NCI-H2029 treated with DMSO at 0.1 percent for 48 hours (cell line): ENCODE results near the gene RBMS1.

ENCODE experiments used
- DNase-seq: peaks from one replicate; lab custom pipeline; 2025; lab: John Stamatoyannopoulos, UW

The RBMS1 gene

DNA sequence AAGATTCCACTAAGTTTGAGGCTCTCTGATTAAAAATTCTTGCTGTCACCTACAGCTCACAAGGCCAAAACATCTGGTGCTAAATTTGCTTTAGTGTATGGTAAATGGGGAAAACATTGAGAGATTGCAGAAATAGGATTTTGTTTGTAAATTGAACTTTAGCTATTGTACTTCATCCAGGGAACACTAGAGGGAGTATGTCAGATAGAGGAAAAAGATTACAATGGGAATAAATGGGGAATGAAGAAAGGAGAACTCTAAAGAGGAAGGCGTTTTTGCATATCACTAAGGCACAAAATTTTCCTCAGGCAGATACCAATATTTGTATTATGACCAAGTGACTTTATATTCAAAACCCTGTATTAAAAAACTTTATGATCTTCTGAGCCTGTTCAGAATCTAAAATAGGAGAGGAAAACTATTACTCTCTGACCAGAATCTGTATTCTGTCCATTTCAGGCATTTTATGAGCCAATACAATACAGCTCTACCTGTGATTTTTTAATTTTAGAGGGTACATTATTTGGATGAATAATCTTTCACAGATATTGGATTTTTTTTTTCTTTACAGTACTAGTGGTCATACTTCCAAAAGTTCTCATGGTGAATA lies 241.2 kb downstream of the RBMS1 start:
- peak; percentile 37 for DNase-seq

GRCh38 chr2:160251569-160251968 lies 242.0 kb downstream of the RBMS1 start:
- no peak for DNase-seq

DNA sequence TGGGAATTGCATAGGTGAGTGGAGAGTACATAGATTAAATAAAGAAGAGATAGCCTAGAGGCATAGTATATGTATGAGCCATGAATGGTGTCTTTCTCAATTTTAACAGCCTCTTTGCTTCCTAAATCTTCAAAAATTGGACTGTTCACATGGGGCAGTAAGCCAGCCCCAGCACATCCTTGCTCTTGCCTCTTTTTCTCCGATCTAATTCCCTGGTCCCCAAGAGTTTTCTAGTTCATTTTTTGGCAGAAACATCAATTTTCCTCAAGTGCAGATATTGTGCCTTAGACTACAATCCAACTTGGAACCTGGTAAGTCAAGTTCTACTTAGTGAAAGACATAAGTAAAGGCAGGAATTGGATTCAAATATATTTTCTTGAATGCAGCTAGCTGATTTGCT lies 243.7 kb downstream of the RBMS1 start:
- DNase-seq, result no peak

- DNase-seq, result no peak
These were observed 246.1 kb downstream of the RBMS1 start for GRCh38 chr2:160247296-160248035.

DNA sequence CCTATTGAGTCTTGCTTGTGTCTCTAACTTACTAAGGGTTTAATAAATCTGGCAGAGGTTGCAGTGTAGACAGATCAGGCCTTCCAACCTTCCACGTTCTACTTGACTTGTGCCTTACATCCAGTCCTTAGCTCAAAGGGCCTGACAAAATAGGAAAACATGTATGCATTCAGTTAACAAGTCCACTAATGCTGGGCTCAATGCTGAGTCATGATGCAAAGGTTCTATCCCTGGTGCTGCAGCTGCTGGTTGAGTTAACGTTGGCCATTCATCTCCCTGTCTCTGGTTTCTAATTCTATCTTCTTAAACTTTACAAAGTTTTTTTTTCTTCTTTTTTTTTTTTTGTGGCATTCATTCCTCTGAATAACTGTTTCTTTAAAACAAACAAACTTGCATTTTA lies 247.3 kb downstream of the RBMS1 start:
- no peak for DNase-seq

GRCh38 chr2:160245614-160246155 lies 247.9 kb downstream of the RBMS1 start:
- DNase-seq, result no peak

DNA sequence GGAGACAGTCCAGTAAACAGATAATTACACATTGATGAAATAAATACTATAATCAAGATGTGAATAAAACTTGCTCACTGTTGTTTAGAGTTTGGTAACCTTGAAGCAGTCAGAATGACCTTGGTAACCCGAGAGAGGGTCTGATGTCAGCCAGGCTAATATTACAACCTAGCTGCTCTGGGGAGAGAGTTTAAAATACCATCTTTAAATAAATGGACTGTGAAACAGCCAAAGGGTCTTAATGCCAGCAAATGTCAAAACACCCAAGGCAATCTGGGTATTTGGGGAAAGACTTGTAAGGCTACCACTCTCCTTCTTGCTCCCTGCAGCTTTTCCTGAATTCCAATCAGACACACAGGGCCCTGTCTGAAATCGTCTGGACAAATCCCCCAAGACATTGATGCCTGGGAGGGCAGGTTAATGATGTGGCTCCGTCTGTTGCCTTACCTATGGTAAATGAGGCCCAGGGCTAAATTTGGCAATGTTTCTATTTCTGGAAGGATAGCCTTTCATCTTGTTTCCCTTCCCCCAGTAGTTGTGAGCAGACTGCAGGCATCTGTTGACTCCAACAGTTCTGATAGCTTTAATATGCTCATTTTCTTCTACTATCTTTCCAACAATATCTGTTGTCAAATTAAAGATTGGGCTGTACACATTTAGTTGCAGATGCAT lies 250.6 kb downstream of the RBMS1 start:
- DNase-seq, result no peak

- peak; percentile 35 for DNase-seq
These were observed 252.1 kb downstream of the RBMS1 start for GRCh38 chr2:160241251-160242137.

DNA sequence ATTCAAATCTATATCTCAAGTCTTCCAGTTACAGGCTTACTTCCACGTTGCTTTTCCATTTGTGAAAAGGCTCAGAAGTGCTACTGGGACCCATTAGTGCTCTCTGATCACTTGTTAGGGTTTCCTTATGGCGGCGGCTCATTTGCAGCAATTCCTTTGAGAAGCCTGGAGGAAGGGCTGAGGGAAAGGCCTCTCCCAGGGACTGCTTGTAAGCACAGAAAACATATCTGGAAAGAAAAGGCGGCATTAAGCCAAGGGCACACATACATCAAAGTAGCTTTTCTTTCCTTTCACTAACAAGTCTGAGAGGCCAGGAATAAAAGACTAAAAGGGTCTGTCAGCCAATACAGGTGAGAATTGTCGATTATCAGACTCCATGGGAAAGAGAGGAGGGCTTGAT lies 254.2 kb downstream of the RBMS1 start:
- DNase-seq, result no peak

- DNase-seq, result no peak
These were observed 255.2 kb downstream of the RBMS1 start for GRCh38 chr2:160238392-160238791.

DNA sequence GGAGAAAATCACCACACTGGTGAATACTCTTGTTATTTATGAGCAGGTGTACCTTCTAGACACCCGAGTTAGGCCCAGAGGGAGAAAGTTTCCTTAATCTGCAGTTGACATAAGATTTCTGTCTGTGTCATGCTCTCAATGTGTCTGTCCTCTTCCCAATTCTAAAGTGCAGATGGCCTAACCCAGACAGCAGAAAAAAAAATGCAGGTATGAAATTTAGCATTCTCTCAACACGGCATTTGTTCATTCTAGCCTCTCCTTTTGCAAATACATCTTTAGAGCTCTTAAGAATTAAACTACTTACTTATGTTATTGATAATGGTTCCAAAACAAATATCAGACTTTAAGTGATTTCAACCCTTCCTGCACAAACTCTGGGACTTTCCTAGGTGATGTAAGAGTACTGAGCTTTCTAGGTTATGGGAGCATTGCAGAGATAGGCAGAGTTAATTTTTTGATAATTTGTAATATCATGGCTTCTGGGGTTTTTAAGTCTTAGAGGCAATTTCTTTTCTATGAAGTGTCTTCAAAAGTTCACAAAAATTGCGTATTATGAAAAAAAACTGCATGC lies 260.6 kb downstream of the RBMS1 start:
- DNase-seq, result no peak

- DNase-seq, result no peak
These were observed 264.0 kb downstream of the RBMS1 start for GRCh38 chr2:160229591-160229990.

- no peak for DNase-seq
These were observed 265.3 kb downstream of the RBMS1 start for GRCh38 chr2:160228141-160228917.

DNA sequence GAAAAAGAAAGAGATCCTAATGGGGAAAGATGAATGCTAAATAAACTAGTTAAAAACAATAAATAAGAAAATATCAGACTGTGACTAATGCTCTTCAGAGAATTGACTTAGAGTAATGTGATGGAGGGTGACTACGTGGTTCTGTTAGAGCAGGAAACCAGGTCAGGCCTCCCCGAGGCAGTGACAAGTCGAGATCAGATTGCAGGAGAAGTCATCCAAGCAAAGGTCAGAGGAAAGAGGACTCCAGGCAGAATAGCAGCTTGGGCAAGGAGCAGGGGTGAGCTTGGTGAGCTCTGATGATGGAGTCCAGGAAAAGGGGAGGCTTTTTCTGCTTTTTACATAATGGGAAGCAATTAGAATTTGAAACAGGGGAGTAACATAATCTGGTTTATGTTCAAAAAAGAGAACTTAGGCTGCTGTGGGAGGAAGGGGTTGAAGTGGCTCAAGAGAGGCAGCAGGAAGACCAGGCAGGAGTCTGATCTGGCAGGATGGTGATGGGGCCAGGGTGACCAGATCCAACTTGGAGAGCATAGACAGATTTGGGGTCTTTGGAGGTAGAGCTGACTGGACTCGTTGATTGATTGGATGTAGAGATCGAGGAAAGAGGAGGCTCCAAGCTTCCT lies 266.2 kb downstream of the RBMS1 start:
- DNase-seq, result no peak

- no peak for DNase-seq
These were observed 267.2 kb downstream of the RBMS1 start for GRCh38 chr2:160226367-160226766.

DNA sequence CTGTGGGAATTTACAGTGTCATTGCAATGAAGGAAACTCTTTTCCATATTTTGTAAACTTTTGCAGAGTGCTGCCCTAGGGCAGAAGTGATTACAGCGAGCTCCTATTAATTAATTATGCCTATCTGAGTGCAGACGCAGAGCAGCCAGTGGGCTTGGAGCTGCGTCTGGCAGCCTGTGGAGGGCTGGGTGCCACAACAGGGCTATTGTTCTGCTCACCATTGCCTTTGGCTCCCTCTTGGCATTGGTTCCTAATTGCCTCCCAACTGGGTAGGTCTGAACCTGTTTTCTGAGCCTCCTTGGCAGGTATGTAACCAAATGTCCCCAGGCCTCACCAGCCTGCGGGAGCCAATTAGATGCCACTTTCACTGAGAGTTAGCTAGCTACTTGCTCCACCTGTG lies 267.9 kb downstream of the RBMS1 start:
- DNase-seq, result peak; percentile 39

GRCh38 chr2:160224507-160224906 lies 269.1 kb downstream of the RBMS1 start:
- no peak for DNase-seq

- no peak for DNase-seq
These were observed 269.5 kb downstream of the RBMS1 start for GRCh38 chr2:160224060-160224459.

DNA sequence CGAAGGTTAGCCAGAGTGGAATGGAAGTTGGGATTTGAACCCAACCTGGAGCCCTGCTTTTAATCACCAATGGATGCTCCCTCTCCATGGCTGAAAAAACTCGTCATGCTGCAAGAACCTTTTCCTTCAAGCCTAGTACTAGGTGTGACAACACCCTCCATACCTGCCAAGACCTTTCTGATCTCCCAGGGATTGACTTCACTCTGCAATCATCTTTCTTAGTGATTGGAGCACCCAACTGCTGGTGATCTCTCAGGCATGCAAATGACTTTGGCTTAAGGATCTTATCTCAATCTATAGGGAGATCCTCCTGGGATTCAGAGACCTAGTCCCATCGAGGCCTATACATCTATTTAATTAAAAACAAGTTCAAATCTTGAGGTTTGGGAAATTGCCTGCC lies 270.0 kb downstream of the RBMS1 start:
- DNase-seq, result no peak

DNA sequence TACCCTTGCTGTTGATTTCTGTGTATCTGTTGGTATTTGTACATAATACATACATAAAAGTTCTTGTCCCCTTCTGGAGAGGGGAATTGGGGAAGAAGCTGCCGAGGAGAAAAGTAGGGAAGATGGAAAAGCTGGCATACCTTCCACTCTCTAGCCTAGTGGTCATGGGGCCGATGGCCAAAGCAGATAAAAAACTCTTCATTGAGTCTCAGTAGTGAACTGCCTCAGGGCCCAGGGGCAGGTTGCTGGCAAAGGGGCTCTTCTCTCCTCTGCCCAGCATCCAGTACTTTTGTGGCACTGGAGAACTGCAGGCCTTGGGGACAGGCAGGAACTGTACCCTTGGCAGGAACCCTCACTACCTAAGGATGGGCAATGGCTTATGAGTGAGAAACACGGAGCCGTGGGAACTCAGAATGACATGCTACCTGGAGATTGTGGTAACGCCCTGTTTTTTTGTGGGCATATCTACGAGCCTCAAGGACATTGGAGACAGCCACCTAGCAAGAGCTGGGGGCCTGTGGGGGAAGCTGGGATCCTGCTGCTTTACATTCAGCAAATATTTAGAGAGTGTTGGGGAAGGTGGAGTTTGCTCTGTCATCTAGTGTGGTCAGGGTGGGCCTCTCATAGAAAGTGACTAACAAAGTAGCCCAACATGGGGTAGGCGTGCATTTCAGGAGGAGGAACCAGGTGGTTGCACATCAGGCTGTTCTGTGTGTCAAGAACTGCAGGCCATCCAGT lies 270.9 kb downstream of the RBMS1 start:
- DNase-seq, result no peak
